CD4-positive, alpha-beta T cell treated with Interleukin-15 for 4 hours (primary cell): ENCODE measurements around the gene CDHR4.
"Not testable (repeated sequence)": the region's sequence is repeated elsewhere in the genome, so short reads cannot be mapped to it uniquely, and the experiment has no call there.

Experiments used
- DNase-seq: peaks from one replicate; pipeline ENCODE4 v3.0.0-alpha.2; 2020; ENCODE audit warnings: low spot score

The CDHR4 gene, protein sequence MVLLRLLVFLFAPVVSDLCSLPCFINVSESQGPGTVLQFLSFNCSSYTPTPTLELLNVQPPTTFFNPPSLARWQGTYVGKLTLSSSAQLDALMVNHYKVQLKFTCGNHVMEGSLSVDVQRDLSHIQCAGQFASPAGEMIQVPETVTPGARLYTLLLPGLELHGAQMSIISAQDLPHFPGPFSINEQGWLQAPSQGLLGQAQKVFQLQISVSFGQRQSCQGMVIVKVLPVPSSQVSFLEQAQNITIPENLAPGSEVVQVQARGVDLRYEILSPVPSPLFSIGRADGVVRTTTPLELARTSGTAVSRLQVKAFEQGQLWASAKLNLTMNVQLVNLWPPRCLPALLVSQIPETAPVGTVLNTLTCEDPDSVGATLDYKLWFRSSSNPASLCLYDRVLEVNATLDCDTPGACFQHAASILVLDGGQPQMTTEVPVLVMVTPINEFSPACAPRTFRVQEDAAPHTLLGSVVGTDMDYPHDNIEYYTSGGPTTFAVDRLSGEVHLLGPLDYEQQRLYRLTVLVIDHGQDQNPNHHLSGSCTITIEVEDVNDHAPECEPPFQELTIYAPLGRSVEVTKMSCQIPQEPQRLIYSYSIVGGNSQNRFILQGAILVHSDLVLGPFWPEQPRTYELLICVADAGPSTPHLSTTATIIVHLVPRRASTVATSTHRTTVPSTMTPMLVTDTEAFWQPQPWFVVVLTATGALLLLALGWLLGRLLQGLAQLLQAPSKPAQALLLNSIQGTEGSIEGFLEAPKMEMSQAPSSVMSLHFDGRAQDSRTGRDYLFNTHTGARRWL

DNA sequence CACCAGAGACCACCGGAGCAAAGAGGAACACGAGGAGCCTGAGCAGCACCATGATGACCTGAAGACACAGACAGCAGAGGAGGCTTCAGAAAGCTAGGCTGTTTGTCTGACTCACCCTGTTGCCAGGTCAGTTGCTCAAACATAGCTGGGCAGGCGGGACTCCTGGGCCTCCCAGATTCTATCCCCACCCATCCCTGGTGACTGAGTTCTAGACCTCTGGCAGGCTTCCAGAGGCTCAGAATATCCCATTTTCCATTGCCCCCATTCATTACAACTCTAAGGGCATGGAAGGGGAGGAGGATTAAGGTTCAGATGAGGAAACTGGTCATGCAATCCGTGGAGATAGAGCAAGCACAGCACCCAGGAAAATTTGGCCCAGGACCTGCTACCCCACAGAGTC lies at the start of gene CDHR4:
CDHR4 (minus strand) TSS at position 113 of the 400 bp plus-strand sequence; CDS start at position 52, 61 bp downstream.
- DNase-seq: no peak

DNA sequence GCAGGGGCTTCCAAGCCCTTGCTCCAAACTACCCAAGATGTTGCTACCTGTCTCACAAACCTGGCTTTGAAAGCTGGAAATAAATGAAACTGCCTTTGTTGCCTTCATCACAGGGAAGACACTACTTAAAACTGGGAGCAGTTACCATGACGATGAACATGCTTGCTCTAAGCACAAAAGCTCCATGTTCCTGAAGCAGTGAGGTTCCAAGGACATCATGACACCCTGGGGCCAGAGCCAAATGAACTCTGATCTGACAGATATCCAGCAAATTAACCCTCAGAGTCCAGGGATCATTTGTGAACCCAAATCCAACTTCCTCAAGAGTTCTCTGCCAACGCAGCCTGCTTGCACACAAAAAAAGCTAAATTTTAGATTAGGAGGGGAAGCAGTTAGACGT lies 46.0 kb upstream of the CDHR4 start:
- no peak for DNase-seq

DNA sequence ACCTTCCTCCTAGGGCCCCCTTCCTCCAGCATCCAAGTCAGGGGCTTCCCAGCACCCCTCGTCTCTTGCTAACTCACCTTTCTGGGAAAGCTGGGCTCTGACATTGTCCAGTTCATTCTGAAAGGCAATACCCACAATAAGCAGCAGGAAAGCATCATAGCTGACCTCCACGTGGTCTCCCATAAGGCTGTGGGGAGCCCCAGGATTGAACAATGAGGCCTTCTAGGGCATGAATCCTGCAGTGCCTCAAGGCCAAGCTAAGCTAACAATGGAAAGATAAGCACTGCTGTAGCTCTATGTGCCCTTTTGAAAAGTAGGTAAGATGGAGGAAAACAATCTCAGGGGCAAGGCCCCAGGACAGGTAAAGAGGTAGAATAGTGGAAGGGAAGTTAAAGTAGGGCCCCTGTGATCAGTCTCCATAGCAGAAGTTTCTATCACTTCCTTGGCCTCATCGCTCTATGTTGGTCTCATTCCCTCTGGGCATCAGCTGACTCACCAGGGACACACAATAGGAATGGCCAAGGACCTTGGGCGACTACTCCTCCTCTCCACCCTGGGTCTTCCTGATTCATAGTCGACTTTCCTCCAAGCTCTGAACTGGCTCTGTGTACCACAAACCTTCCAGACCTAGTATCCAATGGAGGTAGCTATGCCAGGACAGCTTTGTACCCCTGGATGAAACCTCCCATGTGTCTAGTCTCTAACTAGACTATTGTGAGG lies 45.0 kb upstream of the CDHR4 start:
- no peak for DNase-seq

DNA sequence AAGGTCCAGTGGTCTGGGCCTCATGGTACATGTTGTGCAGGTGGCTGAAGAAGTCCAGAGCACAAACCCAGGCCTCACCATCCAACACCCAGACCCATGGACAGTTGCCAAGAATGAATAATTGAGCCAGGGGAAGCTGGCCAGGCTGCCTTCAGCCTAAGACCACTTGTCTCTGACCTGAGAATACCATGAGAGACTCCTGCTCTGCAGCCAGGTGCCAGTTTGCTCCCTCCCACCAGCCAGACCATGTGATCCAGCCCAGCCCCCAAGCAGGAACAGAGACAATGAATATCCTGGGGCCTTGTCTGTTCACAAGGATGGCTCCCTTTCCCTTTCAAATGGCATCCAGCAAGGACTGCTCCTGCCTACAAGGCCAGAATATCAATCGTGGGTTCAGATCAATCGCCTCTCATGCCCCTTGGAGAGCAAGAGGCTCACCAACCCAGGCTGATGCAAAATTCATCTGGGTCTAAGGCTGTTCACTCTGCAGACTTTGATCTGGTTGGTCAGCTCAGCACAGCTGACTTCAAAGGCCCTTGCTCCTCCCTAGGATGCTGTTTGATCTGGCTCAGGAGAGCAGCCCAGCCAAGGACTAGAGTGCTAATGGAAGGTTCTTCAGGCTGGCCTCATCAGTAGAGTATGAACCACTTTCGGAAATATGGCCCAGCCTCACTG lies 43.3 kb upstream of the CDHR4 start:
- no peak for DNase-seq

DNA sequence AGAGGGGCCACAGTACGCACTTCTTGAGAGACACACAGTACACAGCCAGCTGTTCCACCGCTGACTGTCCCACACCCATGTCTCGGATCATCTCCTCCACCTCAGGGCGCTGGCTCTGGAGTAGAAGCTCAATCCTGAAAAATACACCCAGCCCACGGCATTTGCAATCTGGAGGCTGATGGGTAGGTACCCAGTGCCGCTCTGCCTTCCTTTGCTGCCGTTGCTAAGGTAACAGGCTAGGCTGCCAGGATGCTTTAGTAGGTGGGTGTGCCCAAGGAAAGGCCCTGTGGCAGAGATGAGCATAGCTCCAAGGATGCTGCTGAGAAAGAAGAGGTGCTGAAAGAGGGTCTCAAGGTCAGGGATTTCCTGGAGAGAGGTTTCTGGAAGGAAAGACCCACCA lies 42.1 kb upstream of the CDHR4 start:
- DNase-seq: no peak

DNA sequence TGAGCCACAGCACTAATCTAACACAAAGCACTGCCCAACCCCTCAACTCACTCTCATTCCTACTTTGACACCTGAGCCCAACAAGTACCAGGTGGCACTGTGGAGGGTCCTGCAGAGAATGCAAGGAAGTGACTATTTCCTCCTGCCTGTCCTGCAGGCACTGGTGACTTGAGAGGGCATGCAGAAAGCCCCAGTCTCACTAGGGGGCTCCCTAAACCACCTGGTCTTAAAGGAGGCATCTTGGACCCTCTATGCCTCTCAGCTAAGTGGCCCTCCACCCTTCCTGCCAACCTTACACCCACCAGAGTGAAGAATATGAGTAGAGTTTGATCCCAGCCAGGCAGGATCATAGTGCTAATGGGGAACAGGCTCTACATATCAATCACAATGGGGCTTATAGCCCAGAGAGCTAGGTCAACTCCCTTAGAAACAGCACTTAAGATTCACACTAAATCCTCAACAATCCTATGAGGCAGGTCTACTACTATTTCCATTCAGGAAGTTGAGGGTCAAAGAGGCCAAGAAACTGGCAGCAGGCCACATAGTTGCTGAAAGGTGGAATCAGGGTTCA lies 41.5 kb upstream of the CDHR4 start:
- DNase-seq: no peak

DNA sequence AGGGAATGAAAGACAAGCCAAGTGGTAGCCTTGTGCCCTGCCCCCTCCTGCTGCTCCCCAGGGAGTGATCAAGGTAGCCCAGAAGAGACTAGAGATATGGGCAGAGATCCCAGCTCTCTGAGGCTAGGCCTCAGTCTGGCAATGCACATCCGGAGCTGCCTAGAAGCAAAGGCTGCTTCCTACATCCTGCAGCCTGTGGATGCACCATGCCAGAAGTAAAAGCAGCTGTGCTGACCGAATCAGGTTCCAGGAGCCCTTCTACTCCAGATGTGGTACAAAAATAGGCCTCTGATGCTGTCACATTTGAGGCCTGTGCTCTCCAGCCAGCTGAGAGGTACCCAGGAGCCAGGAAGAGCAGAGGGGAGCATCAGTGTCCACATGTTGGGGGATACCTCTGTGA lies 40.7 kb upstream of the CDHR4 start:
- no peak for DNase-seq

DNA sequence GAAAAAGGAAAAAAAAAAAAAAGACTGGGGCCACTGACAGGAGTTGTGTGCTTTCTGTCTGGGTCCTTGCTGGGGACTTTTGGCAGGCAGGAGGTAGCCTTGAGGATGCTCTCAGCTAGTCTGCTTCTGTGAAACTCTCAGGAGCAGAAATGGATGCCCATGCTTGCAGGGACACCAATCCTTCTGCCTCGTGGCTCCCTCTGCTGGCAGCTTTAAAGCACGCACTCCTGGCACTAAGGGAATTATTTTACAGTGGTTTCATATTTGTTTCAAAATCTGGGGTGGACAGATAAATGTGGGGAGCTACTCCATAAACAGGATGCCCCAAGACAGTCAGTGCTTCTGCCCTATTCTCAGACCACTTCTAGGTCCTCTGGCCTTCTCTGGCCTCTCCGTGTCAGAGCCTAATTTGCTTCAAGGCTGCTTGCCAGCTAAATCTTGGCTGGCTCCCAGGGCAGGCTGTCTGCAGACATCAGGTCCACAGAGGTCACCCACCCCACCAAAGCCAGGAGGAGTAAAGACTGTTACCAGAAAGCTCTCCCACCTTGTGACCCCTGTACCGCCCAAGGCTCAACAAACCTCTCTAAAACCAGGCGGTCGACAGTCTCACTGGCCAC lies 39.6 kb upstream of the CDHR4 start:
- DNase-seq: peak; percentile 85

DNA sequence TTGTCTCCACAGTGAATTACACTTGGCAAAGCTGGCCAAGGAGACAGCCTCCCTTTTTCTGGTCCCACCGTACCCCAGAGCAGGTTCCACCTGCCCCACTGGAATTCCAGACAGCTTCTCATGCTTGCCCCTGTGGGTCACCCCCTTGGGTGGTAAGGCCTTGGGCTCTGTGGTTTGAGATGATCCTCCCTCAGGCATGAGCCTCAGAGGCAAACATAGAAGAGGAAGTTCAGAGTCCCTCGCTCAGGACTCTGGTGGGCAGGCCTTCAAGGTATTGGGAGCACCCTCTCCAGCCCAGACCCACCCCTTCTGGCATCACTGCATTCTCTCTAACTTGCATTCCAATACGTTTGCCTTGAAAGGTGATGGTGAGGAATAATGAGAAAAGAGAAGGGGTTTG lies 31.7 kb upstream of the CDHR4 start:
- no peak for DNase-seq

DNA sequence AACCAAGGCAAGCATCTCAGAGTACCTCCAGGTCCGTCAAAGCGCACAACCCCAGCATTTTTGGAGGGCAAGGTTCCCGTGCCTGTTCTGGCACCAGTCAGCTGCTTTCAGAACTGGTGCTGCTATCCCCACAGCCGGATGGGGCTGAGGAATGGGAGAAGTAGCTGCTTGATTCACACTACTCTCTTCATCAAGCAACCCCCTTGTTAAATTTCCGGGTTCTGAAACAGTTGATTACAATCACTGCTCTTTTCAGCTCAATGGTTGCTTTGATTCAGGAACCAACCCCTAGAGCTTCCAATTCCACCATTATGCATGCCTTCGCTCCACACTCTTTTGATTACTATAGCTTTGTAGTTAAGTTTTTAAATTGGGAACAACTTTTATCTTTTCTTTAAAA lies 26.3 kb upstream of the CDHR4 start:
- no peak for DNase-seq

DNA sequence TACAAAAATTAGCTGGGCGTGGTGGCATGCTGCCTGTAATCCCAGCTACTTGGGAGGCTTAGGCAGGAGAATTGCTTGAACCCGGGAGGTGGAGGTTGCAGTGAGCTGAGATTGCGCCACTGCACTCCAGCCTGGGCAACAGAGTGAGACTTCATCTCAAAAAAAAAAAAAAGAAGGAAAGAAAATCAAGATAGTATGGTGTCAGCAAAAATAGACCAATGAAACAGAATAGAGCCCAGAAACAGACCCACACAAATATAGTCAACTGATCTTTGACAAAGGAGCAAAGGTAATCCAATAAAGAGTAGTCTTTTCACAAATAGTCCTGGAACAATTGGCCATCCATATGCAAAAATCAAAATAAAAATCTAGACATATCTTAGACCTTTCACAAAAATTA lies 23.5 kb upstream of the CDHR4 start:
- not testable (repeated sequence) for DNase-seq

DNA sequence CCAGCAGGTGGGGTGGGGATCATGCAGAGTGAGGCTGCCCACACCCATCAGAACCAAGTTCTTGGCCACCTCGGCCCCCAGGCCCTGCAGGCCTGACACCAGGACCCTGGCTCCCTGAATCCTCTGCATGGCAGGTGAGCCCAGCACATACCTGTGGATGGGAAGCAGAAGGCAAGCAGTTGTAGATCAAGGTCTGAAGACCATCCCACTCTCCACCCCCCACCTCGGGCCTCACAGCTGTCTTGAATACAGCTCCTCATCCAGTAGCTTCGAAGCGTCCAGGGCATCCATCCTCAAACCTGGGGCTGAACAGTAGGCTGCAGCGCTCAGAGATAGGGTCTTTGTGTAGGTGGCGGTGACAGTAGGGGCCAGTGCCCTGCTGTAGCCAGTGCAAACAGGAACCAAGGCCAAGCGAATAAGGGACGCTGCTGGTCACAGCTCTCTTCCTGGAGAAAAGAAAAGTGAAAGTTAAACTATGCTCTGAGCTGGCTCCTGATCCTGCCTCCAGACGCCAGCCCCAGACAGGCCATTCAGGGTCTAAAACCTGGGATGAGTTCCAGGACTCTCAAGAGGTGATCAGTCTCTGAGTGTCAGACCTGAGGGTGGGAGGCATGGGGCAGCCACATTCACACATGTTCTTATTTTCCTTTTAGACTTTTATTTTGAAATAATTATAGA lies 14.0 kb upstream of the CDHR4 start, which contains the start of gene UBA7:
UBA7 (minus strand) TSS at position 457 of the 678 bp plus-strand sequence; CDS start at position 291, 166 bp downstream.
- DNase-seq: peak; percentile 48

DNA sequence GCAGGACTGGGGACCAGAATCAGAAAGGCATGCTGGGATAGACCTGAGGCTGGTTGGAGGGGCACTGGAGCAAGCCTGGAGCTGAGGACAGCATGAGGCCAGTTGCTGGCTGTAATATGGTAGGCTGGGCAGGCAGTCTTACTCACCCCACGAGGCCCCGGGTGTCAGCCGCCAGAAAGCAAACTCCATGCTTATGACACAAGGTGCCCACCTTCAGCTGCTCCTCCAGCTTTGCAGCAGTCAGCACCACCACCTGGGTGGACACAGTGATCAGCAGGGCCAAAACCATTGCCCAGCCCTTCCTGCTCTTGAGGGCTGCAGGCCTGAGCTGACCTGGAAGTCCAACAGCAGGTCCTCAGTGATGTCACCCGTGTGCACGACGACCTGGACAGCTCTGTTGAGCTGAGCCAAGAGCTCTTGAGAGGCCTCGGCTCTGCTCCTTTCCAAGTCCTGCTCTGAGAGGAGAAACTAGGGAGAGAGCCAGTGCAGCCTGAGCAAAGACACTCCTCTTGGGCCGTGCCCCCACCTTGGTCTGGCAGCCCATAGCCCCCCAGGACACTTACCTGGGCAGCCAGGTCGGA lies 13.3 kb upstream of the CDHR4 start:
- DNase-seq: no peak

DNA sequence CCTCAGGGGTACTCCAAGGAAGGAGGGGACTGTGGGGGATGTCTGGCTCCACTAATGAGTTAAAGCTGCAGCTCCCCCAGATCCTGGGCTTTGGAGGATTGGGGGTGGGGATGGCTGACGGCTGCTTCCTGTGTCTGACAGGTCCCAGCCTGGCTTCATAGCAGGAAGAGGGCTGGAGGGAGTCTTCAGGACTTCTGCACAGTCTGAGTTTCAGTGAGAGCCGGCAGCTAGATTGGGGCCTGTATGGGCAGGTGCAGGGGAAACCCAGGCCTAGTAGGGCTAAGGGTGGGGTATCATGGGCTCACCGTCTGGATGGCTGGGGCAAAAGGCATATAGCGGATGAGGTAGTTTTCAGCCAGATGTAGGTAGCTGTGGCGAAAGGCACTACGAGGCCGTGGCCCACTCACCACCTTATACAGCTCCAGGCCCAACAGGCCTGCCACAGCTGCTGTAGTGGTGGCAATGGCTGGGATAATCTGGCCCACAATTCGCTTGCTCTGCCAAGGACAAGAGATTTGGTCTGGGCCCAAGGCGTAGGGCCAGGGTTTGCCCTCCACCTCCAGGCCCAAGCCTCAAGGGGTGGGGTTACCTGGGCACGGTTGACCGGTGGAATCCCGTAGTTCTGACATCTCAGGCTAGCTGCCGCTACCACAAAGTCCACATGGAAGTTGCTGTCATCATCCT lies 7.9 kb upstream of the CDHR4 start:
- DNase-seq: no peak

DNA sequence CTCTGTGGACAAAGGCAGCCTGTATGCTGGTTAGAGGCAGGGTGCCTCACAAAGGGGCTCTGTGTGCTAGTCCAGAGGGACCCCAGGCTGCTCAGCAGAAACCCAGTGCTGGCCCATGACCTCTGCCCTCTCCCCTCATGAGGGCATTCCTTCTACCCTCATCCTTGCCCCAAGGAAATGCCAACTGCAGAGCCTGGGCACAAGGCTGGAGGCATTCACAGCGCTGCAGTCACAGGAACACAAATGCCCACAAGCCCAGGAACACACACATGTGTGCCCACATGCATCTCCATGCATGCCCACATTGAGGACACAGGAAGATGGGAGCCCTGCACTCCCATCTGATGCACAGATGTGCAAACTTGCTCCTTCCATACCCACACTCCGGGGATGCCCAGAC lies 7.2 kb upstream of the CDHR4 start:
- no peak for DNase-seq

DNA sequence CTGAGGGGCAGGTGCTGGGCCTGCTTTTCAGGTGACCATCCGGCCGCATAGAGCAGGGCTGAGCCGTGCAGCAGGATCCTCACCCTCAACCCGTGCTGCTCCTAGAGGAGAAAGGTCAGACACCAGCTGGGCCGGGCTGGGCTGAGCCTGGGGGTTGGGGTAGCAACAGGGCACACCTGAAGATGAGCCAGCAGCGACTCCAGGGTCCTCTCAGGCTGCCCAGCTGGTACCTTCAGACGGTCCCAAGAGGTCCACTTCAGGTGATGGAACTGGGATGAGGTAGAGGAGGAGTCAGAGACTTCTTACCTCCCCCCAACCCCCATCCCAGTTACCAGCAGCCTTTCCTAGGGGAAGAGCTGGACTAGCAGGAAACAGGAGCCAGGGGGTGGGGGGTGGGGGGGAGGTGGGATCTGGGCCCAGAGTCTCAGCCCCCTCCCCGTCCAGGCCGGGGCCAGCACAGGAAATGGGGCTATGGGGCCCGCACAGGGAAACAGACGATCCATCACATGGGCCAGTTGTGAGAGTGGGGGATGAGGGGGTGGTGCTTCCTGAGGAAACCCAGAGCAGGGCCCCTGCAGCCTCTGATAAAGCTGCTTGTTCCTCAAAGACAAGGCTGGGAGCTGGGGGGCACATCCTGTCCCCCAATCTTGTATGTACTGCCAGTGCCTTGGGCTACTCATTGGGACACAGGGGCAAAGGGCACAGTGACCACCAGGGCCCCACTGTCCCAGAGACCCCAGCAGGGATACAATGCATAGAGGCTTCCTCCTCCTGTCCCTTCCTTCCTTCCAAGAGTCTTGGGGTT lies 6.4 kb upstream of the CDHR4 start:
- DNase-seq: no peak

DNA sequence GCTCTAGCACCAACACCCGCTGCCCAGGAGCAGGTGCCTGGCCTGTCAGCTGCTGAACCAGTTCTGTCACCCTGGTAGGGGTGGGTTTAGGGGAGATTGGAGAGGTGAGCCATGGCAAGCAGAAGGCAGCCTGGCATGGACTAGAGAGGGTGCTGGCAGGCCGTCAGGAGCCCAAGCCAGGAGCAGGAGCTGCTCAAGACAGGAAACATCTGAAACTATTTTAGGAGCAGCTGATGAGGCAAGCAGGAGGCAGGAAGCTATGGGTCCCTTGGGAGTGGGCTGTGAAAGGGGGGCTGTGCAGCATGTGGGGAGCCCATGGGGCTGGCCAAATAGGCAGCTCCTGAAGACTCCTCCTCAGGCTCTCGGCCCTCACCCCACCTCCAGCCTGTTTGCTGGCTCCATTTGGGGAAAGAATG lies 5.7 kb upstream of the CDHR4 start:
- no peak for DNase-seq

DNA sequence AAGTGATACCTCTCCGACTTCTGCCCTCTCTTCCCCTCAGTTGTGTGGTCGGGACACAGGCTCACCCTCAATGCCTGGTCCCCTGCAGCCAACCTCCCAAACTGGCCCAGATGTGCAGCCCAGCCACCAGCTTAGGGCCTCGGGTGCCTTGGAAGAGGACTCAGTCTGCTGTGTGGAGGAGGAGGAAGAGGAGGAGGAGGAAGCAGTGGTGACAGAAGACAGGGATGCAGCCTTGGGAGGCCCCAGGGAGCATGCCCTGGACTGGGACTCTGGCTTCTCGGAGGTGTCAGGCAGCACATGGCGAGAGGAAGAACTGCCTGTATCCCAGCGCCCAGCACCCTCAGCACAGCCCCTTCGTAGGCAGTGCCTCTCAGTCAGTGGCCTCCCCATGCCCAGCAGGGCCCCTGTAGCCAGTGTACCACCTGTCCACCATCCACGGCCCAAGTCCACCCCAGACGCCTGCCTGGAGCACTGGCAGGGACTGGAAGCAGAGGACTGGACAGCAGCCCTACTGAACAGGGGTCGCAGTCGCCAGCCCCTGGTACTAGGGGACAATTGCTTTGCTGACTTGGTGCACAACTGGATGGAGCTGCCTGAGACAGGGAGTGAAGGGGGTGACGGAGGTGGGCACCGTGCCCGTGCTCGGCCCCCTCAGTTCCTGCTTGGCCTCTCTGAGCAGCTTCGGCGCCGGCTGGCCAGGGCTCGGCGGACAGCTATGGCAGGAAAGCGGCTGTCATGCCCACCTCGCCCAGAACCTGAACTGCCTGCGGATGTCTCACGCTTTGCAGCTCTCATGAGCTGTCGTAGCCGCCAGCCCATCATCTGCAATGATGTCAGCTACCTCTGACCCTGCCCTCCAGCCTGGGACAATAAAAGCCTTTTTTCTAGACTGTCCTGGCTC lies 4.7 kb upstream of the CDHR4 start:
- no peak for DNase-seq
